ENCODE data around the gene ADARB2.

GRCh38 chr10:1552881-1553670 is 184.2 kb downstream of the ADARB2 start:
- TF ChIP-seq CTCF (IDR thresholded peaks at IDR 0.05) (no peak), POLR2A (IDR thresholded peaks at IDR 0.05) (no peak), POLR2AphosphoS5 (IDR thresholded peaks at IDR 0.05) (no peak), EP300 (IDR thresholded peaks at IDR 0.05; ENCODE audit: low read depth) (no peak)
